Mesendoderm (in vitro differentiated cells): ENCODE measurements around the gene COL6A1.

ENCODE experiments used
- DNase-seq: peaks from one replicate; pipeline ENCODE4 v3.0.0; 2013
- H2AK5ac ChIP-seq: 2 replicates; pipeline ENCODE4 v1.6.1; 2013; ENCODE audit warnings: low read length, inconsistent platforms
- H2BK120ac ChIP-seq: 2 replicates; pipeline ENCODE4 v1.6.1; 2013; ENCODE audit warnings: low read depth, mild to moderate bottlenecking, low read length, moderate library complexity, mixed read lengths
- H2BK15ac ChIP-seq: replicated peaks from 2 replicates; pipeline ENCODE4 v1.6.1; 2013; ENCODE audit warnings: low read depth, mild to moderate bottlenecking, moderate library complexity
- H2BK5ac ChIP-seq: 2 replicates; pipeline ENCODE4 v1.6.1; 2013; ENCODE audit warnings: low read length, inconsistent platforms
- H3K18ac ChIP-seq: 2 replicates; pipeline ENCODE4 v1.6.1; 2013; ENCODE audit warnings: mild to moderate bottlenecking, low read length, mixed read lengths
- H3K23ac ChIP-seq: one replicate; pipeline ENCODE4 v1.6.1; 2013; ENCODE audit warnings: low read length
- H3K27ac ChIP-seq: 2 replicates; pipeline ENCODE4 v1.5.1; 2013; ENCODE audit warnings: low read depth, mild to moderate bottlenecking, inconsistent platforms, low read length, moderate library complexity
- H3K27me3 ChIP-seq: 2 replicates; pipeline ENCODE4 v1.6.1; 2013; ENCODE audit warnings: low read length, control low read depth, mild to moderate bottlenecking, inconsistent platforms; ENCODE audit not compliant: insufficient read depth, poor library complexity
- H3K36me3 ChIP-seq: 2 replicates; pipeline ENCODE4 v1.6.1; 2013; ENCODE audit warnings: low read length, inconsistent platforms; ENCODE audit not compliant: control insufficient read depth, insufficient read depth
- H3K4ac ChIP-seq: one replicate; pipeline ENCODE4 v1.6.1; 2013; ENCODE audit warnings: low read depth, mild to moderate bottlenecking, low read length, moderate library complexity
- H3K4me1 ChIP-seq: 2 replicates; pipeline ENCODE4 v1.6.1; 2013; ENCODE audit warnings: low read depth, low read length, inconsistent platforms; ENCODE audit not compliant: control insufficient read depth
- H3K4me2 ChIP-seq: 2 replicates; pipeline ENCODE4 v1.6.1; 2013; ENCODE audit warnings: low read length
- H3K4me3 ChIP-seq: 2 replicates; pipeline ENCODE4 v1.5.1; 2013; ENCODE audit warnings: mild to moderate bottlenecking, low read length
- H3K56ac ChIP-seq: one replicate; pipeline ENCODE4 v1.6.1; 2013; ENCODE audit warnings: low read length
- H3K79me1 ChIP-seq: 2 replicates; pipeline ENCODE4 v1.6.1; 2013; ENCODE audit warnings: low read length, inconsistent platforms
- H3K79me2 ChIP-seq: 2 replicates; pipeline ENCODE4 v1.6.1; 2013; ENCODE audit warnings: mild to moderate bottlenecking, low read length; ENCODE audit not compliant: control insufficient read depth, insufficient read depth
- H3K9ac ChIP-seq: 2 replicates; pipeline ENCODE4 v1.6.1; 2013; ENCODE audit warnings: low read length, inconsistent platforms
- H4K5ac ChIP-seq: one replicate; pipeline ENCODE4 v1.6.1; 2013; ENCODE audit warnings: low read length
- H4K8ac ChIP-seq: one replicate; pipeline ENCODE4 v1.6.1; 2013; ENCODE audit warnings: low read depth, mild to moderate bottlenecking, control low read depth, low read length, moderate library complexity
- WGBS: extraction: QIAGEN DNeasy Blood & Tissue Kit; methylation state at CpG from one replicate; pipeline ENCODE4 v1.1.7; 2013; ENCODE audit warnings: low lambda C conversion rate, missing lambda C conversion rate; ENCODE audit not compliant: insufficient coverage; ENCODE audit errors: extremely low coverage; 5-methylcytosine and 5-hydroxymethylcytosine counted together

The COL6A1 gene

GRCh38 chr21:46006547-46007491 lies 25.2 kb downstream of the COL6A1 start:
- H3K27me3 ChIP-seq, result no peaks in the 10 kb centered on the region
- no peak overlapping the region for H3K4ac ChIP-seq
- no peak overlapping the region for H2BK120ac ChIP-seq
- no peak overlapping the region for H3K9ac ChIP-seq
- no peaks in the 10 kb centered on the region for H3K79me2 ChIP-seq
- H4K5ac ChIP-seq, result no peak overlapping the region
- H3K23ac ChIP-seq, result no peak overlapping the region
- no peaks in the 10 kb centered on the region for H3K4me1 ChIP-seq
- no peak for DNase-seq
- peaks cover 15% of the 10 kb centered on the region for H3K36me3 ChIP-seq
- no peak overlapping the region for H4K8ac ChIP-seq
- WGBS, result no CpG with 5 or more reads among the region's 40 CpGs
- H3K56ac ChIP-seq, result no peak overlapping the region
- H3K4me3 ChIP-seq, result no peak overlapping the region
- no peak overlapping the region for H3K18ac ChIP-seq
- no peak overlapping the region for H3K27ac ChIP-seq
- H2AK5ac ChIP-seq, result no peak overlapping the region
- no peak overlapping the region for H2BK5ac ChIP-seq
- H3K79me1 ChIP-seq, result no peaks in the 10 kb centered on the region
- no peak overlapping the region for H3K4me2 ChIP-seq
- no peak overlapping the region for H2BK15ac ChIP-seq

- no peak overlapping the region for H3K9ac ChIP-seq
- H3K36me3 ChIP-seq, result peaks cover 13% of the 10 kb centered on the region
- H2BK15ac ChIP-seq, result no peak overlapping the region
- H2BK5ac ChIP-seq, result no peak overlapping the region
- no peak overlapping the region for H3K4me3 ChIP-seq
- no peaks in the 10 kb centered on the region for H3K4me1 ChIP-seq
- no peak overlapping the region for H2AK5ac ChIP-seq
- H3K27me3 ChIP-seq, result no peaks in the 10 kb centered on the region
- H3K79me1 ChIP-seq, result no peaks in the 10 kb centered on the region
- H3K27ac ChIP-seq, result no peak overlapping the region
- H4K8ac ChIP-seq, result no peak overlapping the region
- no peak overlapping the region for H3K56ac ChIP-seq
- H4K5ac ChIP-seq, result no peak overlapping the region
- DNase-seq, result no peak
- H3K23ac ChIP-seq, result no peak overlapping the region
- WGBS, result no CpG with 5 or more reads among the region's 4 CpGs
- H3K18ac ChIP-seq, result no peak overlapping the region
- H3K4ac ChIP-seq, result no peak overlapping the region
- no peaks in the 10 kb centered on the region for H3K79me2 ChIP-seq
- H3K4me2 ChIP-seq, result no peak overlapping the region
- no peak overlapping the region for H2BK120ac ChIP-seq
Observed at GRCh38 chr21:46007492-46007868, 25.9 kb downstream of the COL6A1 start.

GRCh38 chr21:46008893-46009621 lies 27.5 kb downstream of the COL6A1 start:
- no peak overlapping the region for H2BK5ac ChIP-seq
- peaks cover 6% of the 10 kb centered on the region for H3K36me3 ChIP-seq
- no peak overlapping the region for H4K8ac ChIP-seq
- no peak for DNase-seq
- no peaks in the 10 kb centered on the region for H3K79me1 ChIP-seq
- no peak overlapping the region for H3K27ac ChIP-seq
- H3K4me2 ChIP-seq, result no peak overlapping the region
- H3K27me3 ChIP-seq, result no peaks in the 10 kb centered on the region
- H3K4ac ChIP-seq, result no peak overlapping the region
- no peak overlapping the region for H2BK15ac ChIP-seq
- no peak overlapping the region for H3K9ac ChIP-seq
- no peak overlapping the region for H3K18ac ChIP-seq
- no peaks in the 10 kb centered on the region for H3K4me1 ChIP-seq
- H3K23ac ChIP-seq, result no peak overlapping the region
- H3K4me3 ChIP-seq, result no peak overlapping the region
- H2BK120ac ChIP-seq, result no peak overlapping the region
- no peak overlapping the region for H4K5ac ChIP-seq
- no peaks in the 10 kb centered on the region for H3K79me2 ChIP-seq
- H3K56ac ChIP-seq, result no peak overlapping the region
- no peak overlapping the region for H2AK5ac ChIP-seq
- no CpG with 5 or more reads among the region's 16 CpGs for WGBS

GRCh38 chr21:46009951-46010705 lies 28.6 kb downstream of the COL6A1 start:
- Histone ChIP-seq H3K4me1 (no peaks in the 10 kb centered on the region), H3K27ac (no peak overlapping the region), H3K4me2 (no peak overlapping the region), H4K5ac (no peak overlapping the region), H3K18ac (no peak overlapping the region), H4K8ac (no peak overlapping the region), H3K4ac (no peak overlapping the region), H3K4me3 (no peak overlapping the region), H3K9ac (no peak overlapping the region), H2BK120ac (no peak overlapping the region), H3K36me3 (no peaks in the 10 kb centered on the region), H3K23ac (no peak overlapping the region), H3K79me1 (no peaks in the 10 kb centered on the region), H3K56ac (no peak overlapping the region), H2BK15ac (no peak overlapping the region), H3K79me2 (no peaks in the 10 kb centered on the region), H3K27me3 (no peaks in the 10 kb centered on the region), H2BK5ac (no peak overlapping the region), H2AK5ac (no peak overlapping the region)
- WGBS, result no CpG with 5 or more reads among the region's 34 CpGs
- DNase-seq, result no peak

- Histone ChIP-seq H2BK15ac (no peak overlapping the region), H3K79me1 (no peaks in the 10 kb centered on the region), H3K4me1 (no peaks in the 10 kb centered on the region), H3K4me3 (no peak overlapping the region), H3K9ac (no peak overlapping the region), H3K4me2 (no peak overlapping the region), H2BK5ac (no peak overlapping the region), H3K79me2 (no peaks in the 10 kb centered on the region), H3K56ac (no peak overlapping the region), H3K36me3 (no peaks in the 10 kb centered on the region), H3K23ac (no peak overlapping the region), H3K27ac (no peak overlapping the region), H2BK120ac (no peak overlapping the region), H4K5ac (no peak overlapping the region), H2AK5ac (no peak overlapping the region), H3K18ac (no peak overlapping the region), H3K27me3 (no peaks in the 10 kb centered on the region), H3K4ac (no peak overlapping the region), H4K8ac (no peak overlapping the region)
- DNase-seq, result no peak
- WGBS, result no CpG with 5 or more reads among the region's 22 CpGs
Observed at GRCh38 chr21:46011267-46011967, 29.8 kb downstream of the COL6A1 start.
